Measurements from ENCODE around the gene MAPKAP1. TPM values are rescaled to one million over a fixed set of nuclear protein-coding genes. Genes with fewer than 3 reads are reported as not detected.

MAPKAP1 gene
- total and polyA plus RNA-seq, 9 of the 15 experiments (the other 6 are each of a cell fraction or from before 2014, with no cell fraction given): 2.6 to 82.1 (median 61.1) TPM

GRCh38 chr9:125517577-125517976, 189.4 kb downstream of the MAPKAP1 start:
- H3K4me1 ChIP-seq (replicated peaks in 1 of 2; ENCODE audit: control insufficient read depth in 2 of 2, insufficient read depth in 2 of 2, low read length in 2 of 2): peaks cover 0 to 11% of the 10 kb centered on the region in 2 experiments; a peak in 4 of 5 replicates
- no peaks in the 10 kb centered on the region; the same call in 2 of the 3 replicates for H3K36me3 ChIP-seq (ENCODE audit: control insufficient read depth, insufficient read depth, low read length)
- no peak overlapping the region for H3K4me3 ChIP-seq
- H3K9me3 ChIP-seq (replicated peaks; ENCODE audit: control insufficient read depth, insufficient read depth, low read depth, low read length): no peaks in the 10 kb centered on the region
- CTCF ChIA-PET (ENCODE audit: low intra/inter-chr PET ratio): no interaction called here
- FAIRE-seq (no peak), ATAC-seq (no peak), DNase-seq (ENCODE audit: extremely low read depth in 1 of 4, low spot score in 3 of 4) (no peak)
- H3K79me2 ChIP-seq (ENCODE audit: control insufficient read depth, insufficient read depth, low read length): no peaks in the 10 kb centered on the region
- H2AFZ ChIP-seq (ENCODE audit: low read depth, low read length): no peak overlapping the region
- no peak for TF ChIP-seq ZNF398 (CRISPR knock-in tag; IDR thresholded peaks at IDR 0.05)
- TF ChIP-seq RFX5 (IDR thresholded peaks at IDR 0.05; ENCODE audit: low read depth, low read length): no peak
- intact Hi-C loops (cut with micrococcal nuclease): no loop called here
- no TSS peak for BruUV-seq (replicated peaks)
- no peaks in the 10 kb centered on the region for H4K20me1 ChIP-seq (replicated peaks; ENCODE audit: control insufficient read depth, insufficient read depth, low read length)
- POLR2A ChIA-PET: interaction anchor here (0.7 to 2.0 kb wide), 2 partner anchors 9 to 815 kb away, joined by 3 to 7 read pairs; no protein-coding TSS in a partner anchor
- no peak overlapping the region for H3K27ac ChIP-seq (ENCODE audit: extremely low read depth, low read depth, low read length)
- no peaks in the 10 kb centered on the region for H3K27me3 ChIP-seq (ENCODE audit: control insufficient read depth in 2 of 2, insufficient read depth in 2 of 2, low read length in 2 of 2)
- no peak overlapping the region for H3K4me2 ChIP-seq (ENCODE audit: insufficient read depth, low read length)
- WGBS (ENCODE audit: insufficient coverage, low coverage, missing lambda C conversion rate): 87% methylated on average over 4 of the region's 4 CpGs
- H3K9ac ChIP-seq (ENCODE audit: insufficient read depth in 1 of 2, low read depth in 2 of 2, low read length in 2 of 2): no peak overlapping the region
- no peaks in the 10 kb centered on the region for H3K9me1 ChIP-seq (ENCODE audit: control insufficient read depth, insufficient read depth, low read length)
- in situ Hi-C loops (cut with MboI): no loop called here

Data from K562 (cell line).